ENCODE measurements around the gene MSI2.

MSI2 gene

DNA sequence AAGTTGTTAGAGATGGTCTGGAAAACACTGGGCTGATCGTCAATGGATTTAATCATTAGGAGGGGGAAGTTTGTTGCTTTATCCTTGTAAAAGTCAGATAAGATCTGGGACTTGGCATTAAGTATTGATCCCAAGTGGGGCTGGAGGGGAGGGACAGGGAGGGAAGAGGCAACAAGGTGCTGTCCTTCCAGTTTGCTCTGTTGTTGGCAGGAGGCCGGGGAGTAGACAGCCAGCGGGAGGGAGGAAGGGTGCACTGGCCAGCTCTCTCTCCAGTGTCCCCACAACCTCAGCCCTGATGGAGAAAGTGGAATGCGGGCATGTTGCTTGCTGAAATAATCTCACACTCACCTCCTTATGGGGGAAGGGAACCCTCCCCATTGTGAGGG lies 278.5 kb downstream of the MSI2 start:
- no peak for DNase-seq

DNA sequence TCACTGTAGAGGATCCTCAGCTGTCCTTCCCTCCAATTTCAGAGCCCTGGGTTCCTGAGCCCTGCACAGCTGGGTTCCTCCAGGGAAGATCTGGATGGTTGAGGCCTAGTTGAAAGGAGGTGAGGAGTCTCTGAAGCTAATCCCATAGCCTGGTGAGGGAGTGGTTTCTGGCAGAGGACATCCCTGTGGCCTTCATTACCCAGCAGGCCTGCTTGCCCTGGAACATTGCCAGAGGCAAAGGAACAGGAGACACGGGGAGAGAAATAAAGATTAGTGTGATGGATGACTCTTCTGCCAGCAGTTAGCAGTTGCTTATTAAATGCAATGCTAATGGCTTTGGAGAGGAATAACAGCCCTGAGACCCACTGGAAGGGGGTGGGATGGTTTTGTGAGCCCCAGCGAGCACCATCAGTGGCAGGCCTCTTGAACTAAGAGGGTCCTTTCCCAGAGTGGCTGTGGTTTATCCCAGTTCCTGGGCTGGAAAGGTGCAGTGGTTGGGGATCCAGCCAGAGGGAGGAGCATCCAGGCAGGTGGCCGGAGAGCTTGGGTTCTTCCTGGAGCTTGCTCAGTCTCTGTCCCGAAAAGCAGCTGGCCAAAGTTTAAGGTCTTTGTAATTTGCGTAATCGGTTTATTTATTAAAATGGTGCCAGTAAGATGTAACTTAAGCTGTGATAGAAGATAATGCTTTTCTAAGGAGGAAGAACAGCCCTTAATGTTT lies 279.1 kb downstream of the MSI2 start:
- no peak for DNase-seq

DNA sequence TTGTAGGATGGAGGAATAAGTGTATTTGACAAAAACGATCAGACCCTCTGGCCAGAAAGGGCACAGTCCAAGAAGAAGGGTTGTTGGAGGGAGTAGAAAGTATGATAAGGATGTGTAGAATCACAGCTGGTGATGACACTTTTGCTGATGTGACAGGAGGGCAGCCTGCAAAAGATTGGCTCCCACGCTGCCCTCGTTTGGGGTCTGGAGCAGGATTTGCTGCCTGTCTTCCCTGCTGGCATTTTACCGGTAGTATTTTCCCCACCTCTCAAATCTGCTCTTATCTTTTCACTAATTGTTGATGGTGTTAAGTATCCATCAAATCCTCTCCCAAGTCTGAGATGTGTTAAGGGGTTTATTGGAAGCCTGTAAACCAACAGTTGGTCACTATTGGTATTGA lies 280.0 kb downstream of the MSI2 start:
- DNase-seq: no peak

DNA sequence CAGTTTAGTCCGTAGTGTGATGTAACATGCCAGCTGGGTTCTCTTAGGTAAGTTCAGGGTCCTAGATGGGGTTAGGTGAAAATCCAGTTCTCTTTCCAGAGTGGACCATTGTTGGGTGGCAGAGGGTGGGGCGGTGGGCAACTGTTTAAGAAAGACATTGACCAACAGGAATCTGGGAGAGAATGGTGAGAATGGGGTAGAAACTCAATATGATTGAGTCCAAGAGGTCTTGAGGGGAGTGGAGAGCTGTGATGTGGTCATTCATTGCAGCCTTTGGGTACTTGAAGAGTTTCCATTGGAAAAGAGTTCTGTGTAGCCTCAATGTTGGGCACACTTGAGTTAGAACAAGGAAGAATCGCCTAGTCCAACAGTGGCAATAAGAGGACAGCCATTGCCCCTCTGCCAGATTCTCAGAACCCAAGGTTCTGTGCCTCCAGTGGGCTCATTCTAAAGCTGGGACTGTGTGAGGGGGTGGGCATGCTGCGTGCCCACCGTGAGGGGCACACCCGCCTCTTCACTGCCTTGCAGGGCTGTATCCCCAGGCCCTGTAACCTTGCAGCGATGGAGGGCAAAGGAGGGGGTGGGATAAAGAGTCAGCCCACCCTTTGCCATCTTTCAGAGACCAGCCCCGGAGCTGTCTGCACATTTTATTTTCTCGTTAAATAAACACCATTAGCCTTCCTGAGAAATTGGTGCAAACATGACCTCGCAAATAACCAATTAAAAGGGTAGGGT lies 280.6 kb downstream of the MSI2 start:
- no peak for DNase-seq

DNA sequence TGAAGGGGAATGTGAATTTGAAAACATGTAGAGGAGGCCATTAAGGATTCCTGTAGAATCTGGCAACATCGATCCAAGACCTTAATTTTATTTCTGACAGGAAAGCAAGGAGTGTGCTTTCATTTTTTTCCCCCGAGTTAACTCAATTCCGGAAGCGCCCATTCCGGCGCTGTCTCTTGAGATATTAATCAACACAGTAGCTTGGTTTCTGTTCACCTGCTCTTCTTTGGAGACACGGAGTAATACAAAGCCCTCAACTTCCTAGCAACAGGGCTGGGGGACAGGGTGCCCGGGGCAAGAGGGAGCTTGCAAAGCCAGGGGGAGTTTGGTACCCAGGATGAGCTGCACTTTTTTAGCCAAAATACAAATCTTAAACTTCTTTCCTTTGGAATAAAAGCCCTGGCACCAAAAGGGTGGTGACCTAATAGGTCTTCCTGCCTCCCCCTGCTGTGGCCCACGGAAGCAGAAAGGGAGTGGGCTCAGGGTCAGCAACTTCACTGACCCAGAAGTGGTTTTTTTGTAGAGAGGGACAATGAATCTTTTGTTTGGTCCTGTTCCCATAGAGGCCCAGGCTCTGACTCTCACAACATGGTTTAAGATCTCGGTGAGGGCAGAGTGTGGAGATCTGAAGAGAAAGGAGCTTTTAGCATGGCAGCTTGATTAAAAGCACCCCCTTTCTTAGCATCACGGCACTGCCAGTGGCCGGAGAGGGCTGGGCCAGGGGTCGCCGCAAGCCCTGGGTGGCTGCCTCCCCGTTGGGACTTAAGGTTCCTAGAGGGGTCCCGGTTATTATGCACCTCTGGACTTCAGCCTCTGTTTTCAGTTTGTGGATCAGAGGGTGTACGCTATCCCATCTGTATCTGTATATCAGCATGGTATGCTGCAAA lies 281.4 kb downstream of the MSI2 start:
- DNase-seq: no peak

DNA sequence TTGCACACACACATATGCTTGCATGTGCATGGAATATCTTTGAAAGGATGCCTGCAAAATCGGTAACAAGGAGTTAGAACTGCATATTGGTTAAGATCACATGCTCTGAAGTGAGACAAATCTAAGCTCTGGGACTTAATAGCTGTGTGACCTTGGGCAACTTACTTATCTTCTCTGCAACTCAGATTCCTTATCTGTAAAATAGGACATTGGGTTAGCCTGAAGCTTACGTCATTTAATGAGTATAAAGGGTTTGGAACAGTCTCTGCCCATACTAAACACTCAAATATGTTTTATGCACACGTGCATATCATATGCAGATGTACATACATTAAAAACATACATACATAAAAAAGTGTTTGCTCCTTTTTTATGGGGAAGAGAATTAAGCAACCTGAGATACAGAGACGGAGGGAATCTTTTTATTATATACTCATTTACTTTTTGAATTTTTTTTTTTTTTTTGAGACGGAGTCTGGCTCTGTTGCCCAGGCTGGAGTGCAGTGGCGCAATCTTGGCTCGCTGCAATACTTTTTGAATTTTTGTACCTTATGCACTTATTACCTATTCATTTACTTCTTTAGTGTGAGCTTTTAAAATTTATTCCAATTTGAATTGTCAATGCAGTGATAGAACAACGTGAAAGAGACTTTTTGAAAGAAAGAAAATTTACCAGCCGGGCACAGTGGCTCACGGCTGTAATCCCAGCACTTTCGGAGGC lies 282.6 kb downstream of the MSI2 start:
- no peak for DNase-seq

DNA sequence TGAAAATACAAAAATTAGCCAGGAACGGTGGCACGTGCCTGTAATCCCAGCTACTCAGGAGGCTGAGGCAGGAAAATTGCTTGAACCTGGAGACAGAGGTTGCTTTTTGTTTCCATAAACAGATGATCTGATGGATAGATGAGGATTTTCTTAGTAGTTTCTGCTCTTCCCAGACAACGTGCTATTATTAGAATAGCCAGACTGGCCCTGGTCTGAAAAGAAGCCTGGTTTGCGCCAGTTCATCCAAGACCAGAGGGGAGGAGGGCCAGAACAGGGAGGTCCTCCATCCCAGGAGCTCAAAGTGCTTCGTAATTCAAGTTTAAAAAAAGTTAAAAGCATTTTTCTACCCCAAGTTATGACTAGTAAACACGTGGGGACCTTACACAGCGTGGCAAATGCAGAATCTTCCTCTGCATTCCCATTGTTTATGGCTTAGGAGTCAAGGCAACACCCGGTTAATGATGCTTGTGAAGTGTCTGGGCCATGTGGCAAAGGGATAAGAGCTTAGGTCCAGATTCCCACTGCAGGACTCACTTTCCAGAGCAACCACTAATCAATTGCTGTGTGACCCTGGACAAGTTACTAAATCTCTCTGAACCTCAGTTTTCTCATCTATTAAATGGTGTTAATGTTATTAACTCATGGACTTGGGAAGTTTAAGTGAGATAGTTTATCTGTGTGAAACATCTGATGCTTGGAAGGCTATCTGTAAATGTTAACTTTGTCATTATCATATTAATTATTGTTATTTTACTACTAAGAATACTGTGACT lies 283.4 kb downstream of the MSI2 start:
- DNase-seq: no peak

DNA sequence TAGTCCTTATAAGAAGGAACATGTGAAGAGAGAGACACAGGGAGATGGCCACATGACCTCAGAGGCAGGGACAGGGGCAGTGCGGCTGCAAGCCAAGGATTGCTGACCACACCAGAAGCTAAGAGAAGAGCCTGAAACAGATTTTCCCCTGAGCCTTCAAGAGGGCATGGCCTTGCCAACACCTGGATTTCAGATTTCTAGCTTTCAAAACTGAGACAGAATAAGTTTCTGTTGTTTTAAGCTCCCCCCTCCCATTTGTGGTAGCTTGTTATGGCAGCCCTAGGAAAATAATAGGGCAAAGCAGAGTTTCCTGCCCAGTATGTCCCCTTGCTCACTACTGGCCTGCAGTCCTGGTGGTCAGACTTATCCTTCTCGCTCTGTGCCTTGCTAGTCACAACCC lies 284.3 kb downstream of the MSI2 start:
- no peak for DNase-seq

DNA sequence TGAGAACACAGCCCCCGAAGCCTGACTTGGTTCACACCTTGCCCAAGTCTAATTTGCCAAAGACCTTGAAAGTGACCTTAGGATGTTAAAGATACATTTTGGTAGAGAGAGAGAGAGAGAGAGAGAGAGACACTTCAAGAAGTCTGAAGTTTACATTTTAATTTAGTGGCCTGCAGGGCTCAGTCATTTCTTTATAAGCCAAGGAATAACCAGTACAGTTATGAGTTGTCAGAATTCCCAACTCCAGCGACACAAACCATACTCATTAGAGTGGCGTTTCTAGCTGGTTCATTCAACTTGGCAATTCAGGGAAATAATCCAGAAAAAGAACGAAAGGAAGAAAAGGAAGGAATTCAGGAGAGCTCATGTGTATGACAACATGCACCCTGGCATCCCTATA lies 284.7 kb downstream of the MSI2 start:
- no peak for DNase-seq

DNA sequence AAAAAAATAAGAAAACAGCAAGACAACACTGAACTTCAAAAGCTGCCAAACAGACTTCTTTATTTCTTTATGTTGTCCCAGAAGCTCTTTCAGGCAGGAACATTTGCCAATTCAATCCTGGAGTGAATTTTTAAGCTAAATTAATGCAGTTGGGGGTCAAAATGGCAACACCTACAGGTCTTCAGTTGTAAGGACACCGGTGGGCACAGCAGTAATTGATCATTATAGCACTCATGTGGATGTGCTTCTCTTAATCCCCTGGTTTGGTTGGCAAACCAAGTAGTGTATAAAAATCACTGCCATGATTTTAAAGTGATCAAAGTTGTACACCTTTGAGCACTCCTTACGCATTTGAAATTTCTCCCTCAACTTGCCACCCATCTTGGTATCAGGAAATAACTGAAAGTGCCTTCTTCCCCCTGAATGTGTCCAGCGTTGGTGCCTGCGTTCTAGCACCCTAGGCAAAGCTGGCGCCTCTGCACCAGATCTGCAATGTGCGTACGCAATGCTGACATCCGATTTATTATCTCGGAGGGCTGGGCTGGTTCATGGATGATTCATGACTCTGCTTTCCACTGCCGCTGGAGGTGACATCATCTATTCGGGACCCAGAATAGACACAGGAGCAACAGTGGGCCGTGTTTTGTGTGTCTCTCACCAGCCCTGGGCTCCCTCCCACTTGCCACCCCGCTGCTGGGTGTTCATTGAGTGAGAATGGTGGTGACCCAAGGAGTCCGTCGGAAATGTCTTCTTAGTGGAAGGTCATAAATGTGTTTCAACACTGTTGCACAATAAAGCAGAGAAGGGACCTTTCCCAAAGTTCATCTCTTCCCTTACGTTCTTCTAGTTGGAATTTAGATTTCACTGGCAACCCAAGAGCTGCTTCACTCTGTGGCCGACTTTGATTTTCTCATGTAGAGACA lies 285.4 kb downstream of the MSI2 start:
- peak; percentile 93 for DNase-seq

DNA sequence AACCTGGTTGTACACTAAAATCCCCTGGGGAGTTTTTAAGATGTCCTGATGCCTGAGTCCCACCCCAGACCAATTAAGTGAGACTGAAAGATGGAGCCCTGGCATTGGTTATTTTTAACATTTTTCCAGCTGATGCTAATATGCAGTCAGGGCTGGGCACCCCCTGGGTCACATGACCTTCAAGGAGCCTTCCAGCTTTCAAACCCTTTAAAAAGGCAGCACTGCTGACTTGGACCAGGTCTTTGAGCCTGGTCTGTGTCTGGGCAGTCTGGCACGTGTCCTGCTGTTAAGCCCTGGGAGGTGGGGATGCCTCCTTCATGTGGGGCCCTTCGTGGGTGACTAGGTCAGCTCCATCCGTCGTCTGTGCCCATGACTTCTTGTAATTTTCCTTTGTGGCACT lies 286.2 kb downstream of the MSI2 start:
- no peak for DNase-seq

DNA sequence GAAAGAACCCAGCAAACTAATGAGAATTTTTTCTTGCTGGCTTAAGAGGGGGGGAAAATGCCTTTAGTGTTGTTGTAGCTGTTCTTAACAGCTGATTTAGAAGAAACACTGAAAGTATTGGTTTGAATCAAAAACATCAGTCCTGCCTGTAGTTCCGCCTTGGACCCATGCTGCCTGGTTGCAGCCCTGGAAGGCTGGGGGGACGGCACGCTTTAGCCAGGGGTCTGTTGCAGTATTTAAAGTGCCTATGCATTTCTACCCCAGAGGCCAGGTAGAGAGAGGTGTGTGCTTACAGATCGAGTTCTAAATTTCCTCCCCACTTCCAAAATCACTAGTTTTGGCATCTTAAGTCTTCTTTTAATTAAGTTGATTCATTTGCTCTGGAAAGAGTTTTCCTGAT lies 286.9 kb downstream of the MSI2 start:
- DNase-seq: no peak

DNA sequence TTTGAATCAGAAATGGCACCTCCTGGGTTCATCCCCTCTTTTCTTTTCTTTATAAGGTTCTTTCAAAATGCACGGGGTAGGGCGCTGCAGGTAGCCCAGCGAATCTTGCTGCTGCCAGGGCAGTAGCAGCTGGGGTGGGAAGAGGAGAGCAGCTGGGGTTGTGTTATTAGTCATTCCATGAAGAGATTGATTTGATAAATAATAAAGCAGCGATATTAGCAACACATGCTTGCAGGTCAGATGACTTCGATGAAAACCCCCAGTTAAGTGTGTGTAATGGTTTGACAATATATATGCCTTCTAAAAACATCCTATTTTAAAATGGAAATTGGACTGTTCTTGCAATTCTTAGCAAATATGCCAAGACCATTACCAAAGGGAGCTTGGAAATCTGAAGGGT lies 288.1 kb downstream of the MSI2 start:
- no peak for DNase-seq

DNA sequence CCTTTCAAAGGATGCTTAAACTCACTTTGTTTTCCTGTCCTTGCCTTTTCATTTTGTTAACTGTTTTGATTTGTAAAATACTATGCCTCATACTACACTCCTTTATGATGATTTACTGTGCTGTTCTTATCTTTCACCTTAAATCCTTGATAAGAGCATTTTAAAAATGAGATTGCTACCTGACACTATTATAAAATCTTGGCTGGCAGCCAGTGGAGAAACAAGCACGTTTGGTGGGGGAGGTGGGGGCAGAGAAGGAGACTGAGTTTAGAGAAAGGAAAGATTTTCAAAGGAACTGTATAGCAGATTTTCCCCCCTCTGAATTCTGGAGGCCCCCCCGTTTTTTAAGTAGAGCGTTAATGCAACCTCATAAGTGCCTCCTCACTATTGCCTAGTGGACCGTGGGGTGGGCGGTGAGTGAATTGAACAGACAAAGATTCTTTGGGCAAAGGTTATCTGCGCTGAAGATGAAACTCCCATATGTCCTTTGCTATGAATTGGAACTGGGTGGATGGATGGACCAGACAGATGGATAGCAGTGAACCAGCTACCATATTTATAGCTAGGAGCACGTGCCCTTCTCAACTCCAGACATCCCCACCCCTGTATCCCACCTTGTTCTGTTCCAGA lies 288.6 kb downstream of the MSI2 start:
- DNase-seq: no peak

DNA sequence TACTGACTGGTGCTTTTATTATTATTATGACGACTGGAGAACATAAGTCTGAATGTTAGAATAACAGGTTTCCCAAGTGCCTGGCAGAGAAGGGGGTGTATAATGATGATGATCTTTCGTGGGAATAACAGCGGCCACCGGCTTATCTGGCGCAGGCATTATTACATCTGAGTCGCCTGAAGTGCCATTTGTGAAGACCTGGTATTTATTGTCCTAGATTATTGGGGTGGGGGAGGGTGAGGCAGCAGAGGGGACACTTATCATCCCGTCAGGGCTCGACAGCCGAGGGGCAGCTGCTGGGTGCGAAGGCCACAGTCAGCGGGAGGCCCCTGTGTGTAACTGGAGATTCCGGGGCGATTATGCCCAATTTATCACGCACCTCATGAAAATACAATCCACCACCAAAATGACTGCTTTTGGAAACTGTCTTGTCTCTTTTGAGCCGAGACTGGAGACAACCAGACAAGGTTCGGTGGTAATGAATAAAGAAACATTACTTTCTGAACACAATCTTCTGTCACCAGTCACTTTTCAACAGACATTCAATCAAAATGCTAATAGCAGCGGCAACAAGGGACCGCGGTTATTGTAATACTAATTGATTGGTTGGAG lies 289.5 kb downstream of the MSI2 start:
- no peak for DNase-seq

DNA sequence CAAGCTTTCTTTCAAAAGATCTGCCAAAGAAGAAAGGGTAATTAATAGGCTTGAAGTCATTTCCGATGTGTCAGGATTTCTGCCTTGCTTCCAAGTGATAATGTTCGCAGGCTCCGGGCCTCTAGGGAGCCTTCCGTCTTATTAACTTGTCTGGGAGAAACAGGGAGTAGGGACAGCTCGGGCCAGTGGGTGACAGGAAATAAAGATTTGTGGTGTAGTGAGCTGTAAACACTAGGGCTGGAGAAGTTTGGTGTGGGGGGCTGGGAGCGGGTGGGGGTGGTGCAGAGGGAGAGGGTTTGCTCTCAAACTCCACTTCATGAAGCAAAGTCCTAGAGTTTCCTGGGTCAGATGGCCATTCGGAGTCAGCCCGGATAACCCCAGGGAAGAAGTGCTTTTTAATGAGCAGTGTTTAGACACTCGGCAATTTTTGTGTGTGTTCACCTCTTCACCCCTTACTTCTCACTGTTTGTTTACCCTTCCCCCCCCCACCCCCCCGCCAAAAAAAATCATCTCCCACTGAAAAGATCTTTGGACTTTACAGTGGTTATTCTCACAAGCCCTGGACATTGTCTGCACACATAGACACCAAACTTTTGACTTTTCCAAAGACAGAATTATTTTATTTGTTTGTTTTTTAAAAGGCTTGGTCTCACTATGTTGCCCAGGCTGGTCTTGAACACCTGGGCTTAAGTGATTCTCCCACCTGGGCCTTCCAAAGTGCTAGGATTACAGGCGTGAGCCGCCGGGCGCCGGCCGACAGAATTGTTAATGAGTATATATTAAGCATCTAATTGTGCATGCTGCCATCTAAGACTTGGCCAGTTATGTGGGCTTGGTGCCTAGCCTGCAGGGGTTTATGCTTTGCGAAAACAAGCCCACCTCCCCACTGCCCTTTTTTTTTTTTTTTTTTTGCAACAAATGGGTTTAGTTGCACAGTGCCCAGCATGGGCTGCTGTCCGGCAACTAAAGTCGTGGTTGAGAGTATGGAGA lies 292.4 kb downstream of the MSI2 start:
- DNase-seq: no peak

DNA sequence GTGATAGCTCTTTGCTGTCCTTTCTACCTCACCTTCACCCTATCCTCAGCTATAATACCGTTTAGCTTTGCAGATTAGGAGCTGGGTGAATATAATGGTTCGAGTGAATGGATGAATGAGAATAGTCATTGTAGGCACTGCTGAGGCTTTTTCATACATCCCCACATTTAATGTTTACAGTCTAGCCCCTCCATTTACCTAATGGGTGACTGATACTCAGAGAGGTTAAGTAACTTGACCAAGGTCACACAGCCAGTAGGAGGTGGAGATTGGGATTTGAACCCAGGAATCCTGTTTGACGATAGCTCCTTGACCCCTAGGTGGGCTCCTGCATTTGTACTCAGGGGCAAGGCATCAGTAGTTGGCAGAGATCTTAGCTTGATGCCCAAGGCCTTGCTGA lies 293.1 kb downstream of the MSI2 start:
- DNase-seq: no peak

DNA sequence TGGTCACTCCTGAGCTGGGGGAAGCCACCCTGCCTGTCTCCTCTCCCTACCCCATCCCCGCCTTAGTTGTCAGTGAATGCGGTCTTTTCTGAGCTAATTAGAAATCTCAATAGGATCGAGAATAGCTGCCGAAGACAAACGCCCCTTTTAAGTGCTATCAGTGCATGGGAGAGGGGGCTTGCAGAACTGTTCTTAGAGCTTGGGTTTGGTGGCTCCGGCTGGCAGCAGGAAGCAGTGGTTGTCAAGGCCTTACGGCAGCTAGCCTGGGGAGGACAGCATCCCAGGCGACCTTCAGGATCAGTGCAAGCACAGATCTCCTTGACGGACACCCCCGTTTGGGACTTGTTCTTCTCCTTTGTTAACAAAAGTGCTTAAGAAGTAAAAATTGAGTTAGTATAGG lies 293.7 kb downstream of the MSI2 start:
- no peak for DNase-seq
